ENCODE data around the gene ACTN3.

ACTN3 gene

GRCh38 chr11:66546368-66546965, at the start of gene ACTN3:
Gene ACTN3, plus strand, starts transcription at chr11:66546903. Its CDS starts 35 bp downstream, at chr11:66546938.
- peaks cover 29% of the 10 kb centered on the region for H3K4me1 ChIP-seq (ENCODE audit: insufficient read depth, low read length)
- peak within 1 kb of the TSS; percentile 86 for H3K9ac ChIP-seq (ENCODE audit: low read depth, low read length)
- H3K9me3 ChIP-seq (ENCODE audit: control insufficient read depth, insufficient read depth, low read length) = no peaks in the 10 kb centered on the region
- no peaks in the 10 kb centered on the region for H3K36me3 ChIP-seq (ENCODE audit: insufficient read depth, low read length)

GRCh38 chr11:66497206-66497605, 49.5 kb upstream of the ACTN3 start:
- H3K9ac ChIP-seq (ENCODE audit: low read depth, low read length) = no peak overlapping the region
- H3K4me1 ChIP-seq (ENCODE audit: insufficient read depth, low read length) = no peaks in the 10 kb centered on the region; the same call in 1 of the 2 replicates
- no peaks in the 10 kb centered on the region for H3K9me3 ChIP-seq (ENCODE audit: control insufficient read depth, insufficient read depth, low read length)
- no peaks in the 10 kb centered on the region; the same call in 1 of the 2 replicates for H3K36me3 ChIP-seq (ENCODE audit: insufficient read depth, low read length)

GRCh38 chr11:66498506-66498905, 48.2 kb upstream of the ACTN3 start:
- Histone ChIP-seq H3K9me3 (ENCODE audit: control insufficient read depth, insufficient read depth, low read length) (no peaks in the 10 kb centered on the region), H3K9ac (ENCODE audit: low read depth, low read length) (no peak overlapping the region), H3K36me3 (ENCODE audit: insufficient read depth, low read length) (no peaks in the 10 kb centered on the region), H3K4me1 (ENCODE audit: insufficient read depth, low read length) (no peaks in the 10 kb centered on the region; the same call in 1 of the 2 replicates)

GRCh38 chr11:66505276-66505816, 41.4 kb upstream of the ACTN3 start:
- Histone ChIP-seq H3K36me3 (ENCODE audit: insufficient read depth, low read length) (no peaks in the 10 kb centered on the region; the same call in 1 of the 2 replicates), H3K9me3 (ENCODE audit: control insufficient read depth, insufficient read depth, low read length) (no peaks in the 10 kb centered on the region), H3K9ac (ENCODE audit: low read depth, low read length) (no peak overlapping the region), H3K4me1 (ENCODE audit: insufficient read depth, low read length) (no peaks in the 10 kb centered on the region)

GRCh38 chr11:66509131-66509561, 37.6 kb upstream of the ACTN3 start:
- no peaks in the 10 kb centered on the region for H3K9me3 ChIP-seq (ENCODE audit: control insufficient read depth, insufficient read depth, low read length)
- no peak overlapping the region for H3K9ac ChIP-seq (ENCODE audit: low read depth, low read length)
- H3K4me1 ChIP-seq (ENCODE audit: insufficient read depth, low read length) = no peaks in the 10 kb centered on the region
- H3K36me3 ChIP-seq (ENCODE audit: insufficient read depth, low read length) = peaks cover 4% of the 10 kb centered on the region; the same call in 1 of the 2 replicates

- peak within 1 kb of the TSS; percentile 88 for H3K9ac ChIP-seq (ENCODE audit: low read depth, low read length)
- H3K36me3 ChIP-seq (ENCODE audit: insufficient read depth, low read length) = peaks cover 4% of the 10 kb centered on the region; the same call in 1 of the 2 replicates
These were observed 36.3 kb upstream of the ACTN3 start, which contains the start of gene BBS1 for GRCh38 chr11:66510271-66510989. Gene BBS1, plus strand, starts transcription at chr11:66510635. Its CDS starts 25 bp downstream, at chr11:66510660.

GRCh38 chr11:66510990-66511339, 35.7 kb upstream of the ACTN3 start:
- Histone ChIP-seq H3K9me3 (ENCODE audit: control insufficient read depth, insufficient read depth, low read length) (no peaks in the 10 kb centered on the region), H3K9ac (ENCODE audit: low read depth, low read length) (peak overlapping the region; percentile 88), H3K4me1 (ENCODE audit: insufficient read depth, low read length) (no peaks in the 10 kb centered on the region), H3K36me3 (ENCODE audit: insufficient read depth, low read length) (peaks cover 4% of the 10 kb centered on the region; the same call in 1 of the 2 replicates)

More at GRCh38 chr11:66510271-66510989, 36.3 kb upstream of the ACTN3 start, which contains the start of gene BBS1:
- no peaks in the 10 kb centered on the region for H3K9me3 ChIP-seq (ENCODE audit: control insufficient read depth, insufficient read depth, low read length)
- no peaks in the 10 kb centered on the region for H3K4me1 ChIP-seq (ENCODE audit: insufficient read depth, low read length)

- peaks cover 8% of the 10 kb centered on the region for H3K36me3 ChIP-seq (ENCODE audit: insufficient read depth, low read length)
- H3K9me3 ChIP-seq (ENCODE audit: control insufficient read depth, insufficient read depth, low read length) = no peaks in the 10 kb centered on the region
- H3K9ac ChIP-seq (ENCODE audit: low read depth, low read length) = no peak overlapping the region
- H3K4me1 ChIP-seq (ENCODE audit: insufficient read depth, low read length) = no peaks in the 10 kb centered on the region
These were observed 23.1 kb upstream of the ACTN3 start for GRCh38 chr11:66523611-66524010.

- H3K36me3 ChIP-seq (ENCODE audit: insufficient read depth, low read length) = peaks cover 8% of the 10 kb centered on the region
- H3K9ac ChIP-seq (ENCODE audit: low read depth, low read length) = no peak overlapping the region
- no peaks in the 10 kb centered on the region for H3K4me1 ChIP-seq (ENCODE audit: insufficient read depth, low read length)
- no peaks in the 10 kb centered on the region for H3K9me3 ChIP-seq (ENCODE audit: control insufficient read depth, insufficient read depth, low read length)
These were observed 22.2 kb upstream of the ACTN3 start for GRCh38 chr11:66524304-66525040.

- H3K9ac ChIP-seq (ENCODE audit: low read depth, low read length) = no peak overlapping the region
- H3K4me1 ChIP-seq (ENCODE audit: insufficient read depth, low read length) = no peaks in the 10 kb centered on the region
- H3K36me3 ChIP-seq (ENCODE audit: insufficient read depth, low read length) = peaks cover 4% of the 10 kb centered on the region; the same call in 1 of the 2 replicates
- H3K9me3 ChIP-seq (ENCODE audit: control insufficient read depth, insufficient read depth, low read length) = no peaks in the 10 kb centered on the region
These were observed 17.6 kb upstream of the ACTN3 start for GRCh38 chr11:66529069-66529468.

- H3K4me1 ChIP-seq (ENCODE audit: insufficient read depth, low read length) = no peaks in the 10 kb centered on the region
- peaks cover 4% of the 10 kb centered on the region; the same call in 1 of the 2 replicates for H3K36me3 ChIP-seq (ENCODE audit: insufficient read depth, low read length)
- no peak overlapping the region for H3K9ac ChIP-seq (ENCODE audit: low read depth, low read length)
- H3K9me3 ChIP-seq (ENCODE audit: control insufficient read depth, insufficient read depth, low read length) = no peaks in the 10 kb centered on the region
These were observed 17.0 kb upstream of the ACTN3 start for GRCh38 chr11:66529655-66530054.

- H3K36me3 ChIP-seq (ENCODE audit: insufficient read depth, low read length) = peaks cover 4% of the 10 kb centered on the region; the same call in 1 of the 2 replicates
- no peaks in the 10 kb centered on the region for H3K4me1 ChIP-seq (ENCODE audit: insufficient read depth, low read length)
- no peak overlapping the region for H3K9ac ChIP-seq (ENCODE audit: low read depth, low read length)
- H3K9me3 ChIP-seq (ENCODE audit: control insufficient read depth, insufficient read depth, low read length) = no peaks in the 10 kb centered on the region
These were observed 15.6 kb upstream of the ACTN3 start for GRCh38 chr11:66530927-66531709.

- Histone ChIP-seq H3K36me3 (ENCODE audit: insufficient read depth, low read length) (peaks cover 4% of the 10 kb centered on the region; the same call in 1 of the 2 replicates), H3K9me3 (ENCODE audit: control insufficient read depth, insufficient read depth, low read length) (no peaks in the 10 kb centered on the region), H3K9ac (ENCODE audit: low read depth, low read length) (no peak overlapping the region), H3K4me1 (ENCODE audit: insufficient read depth, low read length) (no peaks in the 10 kb centered on the region)
These were observed 14.9 kb upstream of the ACTN3 start for GRCh38 chr11:66531841-66532240.
